Measurements from ENCODE around the gene SF1. TPM values are rescaled to one million over a fixed set of nuclear protein-coding genes. Genes with fewer than 3 reads are reported as not detected.

The SF1 gene
- total and polyA plus RNA-seq, 4 experiments from 2014 or later, result 48.3 to 832 (median 481) TPM

Other genes starting within 250 kb of the SF1 start
- gene SLC22A11, start 222.6 kb downstream of the SF1 start, total RNA-seq, result not detected
- not detected for gene SLC22A11, start 222.6 kb downstream of the SF1 start, polyA plus RNA-seq
- gene SLC22A12, start 187.3 kb downstream of the SF1 start, total RNA-seq, result not detected
- gene SLC22A12, start 187.3 kb downstream of the SF1 start, polyA plus RNA-seq, result not detected
- gene NRXN2, start 55.3 kb downstream of the SF1 start, total RNA-seq, result under 1 TPM in 1 of 2 experiments, not detected in 1; 0.30 TPM
- gene NRXN2, start 55.3 kb downstream of the SF1 start, polyA plus RNA-seq, result not detected
- gene RASGRP2, start 34.4 kb downstream of the SF1 start, total RNA-seq, result 100 to 1,000 TPM; 440 to 463 TPM
- gene RASGRP2, start 34.4 kb downstream of the SF1 start, polyA plus RNA-seq, result 100 to 1,000 TPM; 177 to 208 TPM
- 10 to 100 TPM; 10.7 to 11.3 TPM for gene PYGM, start 18.6 kb downstream of the SF1 start, total RNA-seq
- under 1 TPM in 1 of 2 donors, not detected in 1; 0.38 TPM for gene PYGM, start 18.6 kb downstream of the SF1 start, polyA plus RNA-seq
- 100 to 1,000 TPM; 122 to 128 TPM for gene MAP4K2, start 24.7 kb upstream of the SF1 start, total RNA-seq
- gene MAP4K2, start 24.7 kb upstream of the SF1 start, polyA plus RNA-seq, result 10 to 100 TPM; 32.3 to 57.2 TPM
- 10 to 100 TPM; 41.3 to 42.7 TPM for gene MEN1, start 32.0 kb upstream of the SF1 start, total RNA-seq
- gene MEN1, start 32.0 kb upstream of the SF1 start, polyA plus RNA-seq, result 10 to 100 TPM; 22.4 to 42.1 TPM
- gene CDC42BPG, start 66.1 kb upstream of the SF1 start, total RNA-seq, result 1 to 10 TPM; 6.2 to 9.0 TPM
- under 1 TPM in 1 of 2 donors, not detected in 1; 0.62 TPM for gene CDC42BPG, start 66.1 kb upstream of the SF1 start, polyA plus RNA-seq
- 100 to 1,000 TPM; 268 to 279 TPM for gene EHD1, start 100.1 kb upstream of the SF1 start, total RNA-seq
- 100 to 1,000 TPM; 125 to 200 TPM for gene EHD1, start 100.1 kb upstream of the SF1 start, polyA plus RNA-seq
- 10 to 100 TPM; 45.7 to 47.3 TPM for gene ATG2A, start 138.7 kb upstream of the SF1 start, total RNA-seq
- 1 to 10 TPM; 4.1 to 6.3 TPM for gene ATG2A, start 138.7 kb upstream of the SF1 start, polyA plus RNA-seq
- gene PPP2R5B, start 146.1 kb upstream of the SF1 start, total RNA-seq, result 10 to 100 TPM; 14.0 to 15.8 TPM
- gene PPP2R5B, start 146.1 kb upstream of the SF1 start, polyA plus RNA-seq, result 1 to 10 TPM; 5.6 to 8.8 TPM
- gene GPHA2, start 157.4 kb upstream of the SF1 start, total RNA-seq, result under 1 TPM in 1 of 2 experiments, not detected in 1; 0.47 TPM
- gene GPHA2, start 157.4 kb upstream of the SF1 start, polyA plus RNA-seq, result not detected
- under 1 TPM; 0.44 to 0.91 TPM for gene MAJIN, start 193.6 kb upstream of the SF1 start, total RNA-seq
- not detected for gene MAJIN, start 193.6 kb upstream of the SF1 start, polyA plus RNA-seq
- under 1 TPM in 1 of 2 experiments, not detected in 1; 0.17 TPM for gene BATF2, start 218.4 kb upstream of the SF1 start, total RNA-seq
- gene BATF2, start 218.4 kb upstream of the SF1 start, polyA plus RNA-seq, result not detected
- gene ARL2, start 235.6 kb upstream of the SF1 start, total RNA-seq, result 10 to 100 TPM; 30.6 to 32.3 TPM
- 100 to 1,000 TPM in 1 of 2 donors, 10 to 100 TPM in 1; 83.5 to 114 TPM for gene ARL2, start 235.6 kb upstream of the SF1 start, polyA plus RNA-seq
- 10 to 100 TPM; 24.5 to 26.7 TPM for gene SNX15, start 248.9 kb upstream of the SF1 start, total RNA-seq
- gene SNX15, start 248.9 kb upstream of the SF1 start, polyA plus RNA-seq, result 10 to 100 TPM; 19.8 to 23.2 TPM